H1 (cell line): Measurements from ENCODE around the gene SLC27A1. TPM values are rescaled to one million over a fixed set of nuclear protein-coding genes. Genes with fewer than 3 reads are reported as not detected.

Experiments
- CTCF ChIA-PET: fragments of 300-600 bp; sonication (Branson Sonifier 250); formaldehyde crosslinking; loops from one replicate; lab custom pipeline; 2021; ENCODE audit not compliant: partially characterized antibody; lab: Charles Lee
- POLR2A ChIA-PET: fragments of 300-600 bp; sonication (Branson Sonifier 250); formaldehyde crosslinking; loops from one replicate; lab custom pipeline; 2021; ENCODE audit warnings: inconsistent platforms; ENCODE audit not compliant: partially characterized antibody; lab: Charles Lee
- DNase-seq, 2 experiments: peaks; one replicate each; pipeline versions ENCODE4 v3.0.0 to v3.0.0-alpha.2; 2010 to 2022; ENCODE audit warnings: low spot score in 2 of 2, low read depth in 1 of 2, mixed read lengths in 1 of 2
- FAIRE-seq: peaks from 2 replicates; lab custom pipeline; 2011; peaks lifted over from hg19 to GRCh38; lab: Jason Lieb, UNC
- H2AFZ ChIP-seq: 2 replicates; pipeline ENCODE4 v1.8.1; 2012; ENCODE audit warnings: low read length, inconsistent platforms
- H2AK5ac ChIP-seq: 2 replicates; pipeline ENCODE4 v1.6.1; 2013; ENCODE audit warnings: low read depth, low read length
- H2BK120ac ChIP-seq: replicated peaks from 2 replicates; pipeline ENCODE3; 2013; ENCODE audit warnings: low read depth, low read length, inconsistent platforms
- H2BK12ac ChIP-seq: 2 replicates; pipeline ENCODE4 v1.6.1; 2013; ENCODE audit warnings: low read depth, low read length
- H2BK15ac ChIP-seq: 2 replicates; pipeline ENCODE4 v1.6.1; 2013; ENCODE audit warnings: low read length
- H2BK20ac ChIP-seq: 2 replicates; pipeline ENCODE4 v1.6.1; 2013; ENCODE audit warnings: low read length
- H2BK5ac ChIP-seq: 2 replicates; pipeline ENCODE4 v1.6.1; 2013; ENCODE audit warnings: low read depth, low read length
- H3K14ac ChIP-seq: 2 replicates; pipeline ENCODE4 v1.6.1; 2013; ENCODE audit warnings: inconsistent platforms; ENCODE audit not compliant: insufficient read length
- H3K18ac ChIP-seq: 2 replicates; pipeline ENCODE4 v1.6.1; 2013; ENCODE audit warnings: low read length; ENCODE audit errors: extremely low read depth
- H3K23ac ChIP-seq: 2 replicates; pipeline ENCODE4 v1.6.1; 2013; ENCODE audit warnings: inconsistent platforms; ENCODE audit not compliant: insufficient read length
- H3K23me2 ChIP-seq: 2 replicates; pipeline ENCODE4 v1.6.1; 2013; ENCODE audit warnings: low read depth, low read length
- H3K27ac ChIP-seq: 2 replicates; pipeline ENCODE4 v1.6.1; 2011; ENCODE audit warnings: low read depth, low read length, inconsistent platforms
- H3K27me3 ChIP-seq, 4 experiments: replicated peaks in 1 of 4; 1 replicate in 1 of 4; 2 replicates in 3 of 4; pipeline versions ENCODE4 v1.6.1 to v1.8.1; 2011 to 2013; ENCODE audit warnings: low read length in 3 of 4, mild to moderate bottlenecking in 3 of 4, inconsistent platforms in 2 of 4, mixed read lengths in 2 of 4, moderate library complexity in 1 of 4; ENCODE audit not compliant: control insufficient read depth in 3 of 4, insufficient read depth in 3 of 4; ENCODE audit errors: extremely low read depth in 1 of 4
- H3K36me3 ChIP-seq, 4 experiments: 2 replicates each; pipeline versions ENCODE4 v1.6.1 to v1.8.1; 2011 to 2013; ENCODE audit warnings: mild to moderate bottlenecking in 4 of 4, low read length in 3 of 4, moderate library complexity in 2 of 4, control low read depth in 1 of 4, inconsistent platforms in 1 of 4; ENCODE audit not compliant: insufficient read depth in 4 of 4, control insufficient read depth in 2 of 4
- H3K4ac ChIP-seq: replicated peaks from 2 replicates; pipeline ENCODE3; 2013; ENCODE audit warnings: low read length, low read depth, mixed read lengths, inconsistent platforms; ENCODE audit not compliant: insufficient read length
- H3K4me1 ChIP-seq, 4 experiments: replicated peaks in 1 of 4; 1 replicate in 1 of 4; 2 replicates in 3 of 4; pipeline versions ENCODE4 v1.6.1 to v1.8.1; 2011 to 2013; ENCODE audit warnings: low read length in 3 of 4, inconsistent platforms in 2 of 4, mixed read lengths in 1 of 4; ENCODE audit not compliant: insufficient read depth in 4 of 4, control insufficient read depth in 3 of 4
- H3K4me2 ChIP-seq, 2 experiments: 2 replicates each; pipeline versions ENCODE4 v1.6.1 to v1.8.1; 2011 to 2013; ENCODE audit warnings: low read depth in 2 of 2, low read length in 2 of 2, control low read depth in 1 of 2, inconsistent platforms in 1 of 2, mild to moderate bottlenecking in 1 of 2; ENCODE audit not compliant: insufficient read depth in 1 of 2
- H3K4me3 ChIP-seq, 4 experiments: fragments of 200-600, 300-600 bp in 1 of 4; sonication (generic), shearing (Covaris generic), sonication (Bioruptor Twin) in 1 of 4; 2 replicates each; pipeline versions ENCODE4 v1.5.1 to v1.8.1; 2011 to 2016; ENCODE audit warnings: low read length in 4 of 4, low read depth in 3 of 4, control low read depth in 2 of 4, inconsistent platforms in 2 of 4, mild to moderate bottlenecking in 2 of 4, mixed read lengths in 1 of 4, moderate library complexity in 1 of 4; ENCODE audit not compliant: insufficient read depth in 2 of 4; ENCODE audit errors: extremely low read depth in 1 of 4
- H3K56ac ChIP-seq: replicated peaks from 2 replicates; pipeline ENCODE3; 2013; ENCODE audit warnings: low read depth, mild to moderate bottlenecking, mixed read lengths, low read length, inconsistent platforms; ENCODE audit not compliant: insufficient read length
- H3K79me1 ChIP-seq: 2 replicates; pipeline ENCODE4 v1.6.1; 2013; ENCODE audit warnings: low read depth, low read length, control low read depth
- H3K79me2 ChIP-seq, 2 experiments: 2 replicates each; pipeline versions ENCODE4 v1.6.1 to v1.8.1; 2012 to 2013; ENCODE audit warnings: low read length in 2 of 2, mild to moderate bottlenecking in 2 of 2, inconsistent platforms in 1 of 2; ENCODE audit not compliant: insufficient read depth in 2 of 2, control insufficient read depth in 1 of 2
- H3K9ac ChIP-seq, 4 experiments: replicated peaks in 1 of 4; 1 replicate in 1 of 4; 2 replicates in 3 of 4; pipeline versions ENCODE4 v1.6.1 to v1.8.1; 2011 to 2013; ENCODE audit warnings: low read depth in 3 of 4, low read length in 3 of 4, control low read depth in 2 of 4, mild to moderate bottlenecking in 2 of 4, moderate library complexity in 2 of 4, inconsistent platforms in 1 of 4; ENCODE audit errors: extremely low read depth in 1 of 4
- H3K9me3 ChIP-seq, 2 experiments: 2 replicates each; pipeline versions ENCODE4 v1.6.1 to v1.8.1; 2012 to 2013; ENCODE audit warnings: mild to moderate bottlenecking in 2 of 2, moderate library complexity in 2 of 2, control low read depth in 1 of 2, inconsistent platforms in 1 of 2, low read depth in 1 of 2, low read length in 1 of 2, mixed read lengths in 1 of 2; ENCODE audit not compliant: insufficient read depth in 2 of 2
- H4K20me1 ChIP-seq, 2 experiments: replicated peaks in 1 of 2; 2 replicates each; pipeline versions ENCODE3 to v1.8.1; 2011 to 2013; ENCODE audit warnings: inconsistent platforms in 2 of 2, low read length in 2 of 2, mild to moderate bottlenecking in 1 of 2; ENCODE audit not compliant: insufficient read depth in 2 of 2, control insufficient read depth in 1 of 2
- H4K5ac ChIP-seq: 2 replicates; pipeline ENCODE4 v1.6.1; 2013; ENCODE audit warnings: low read length, low read depth, mixed read lengths, inconsistent platforms; ENCODE audit not compliant: insufficient read length
- H4K8ac ChIP-seq: 2 replicates; pipeline ENCODE4 v1.8.0; 2013; ENCODE audit warnings: mild to moderate bottlenecking, moderate library complexity, low read length, inconsistent platforms; ENCODE audit not compliant: insufficient read depth; ENCODE audit errors: extremely low read depth
- H4K91ac ChIP-seq: replicated peaks from 2 replicates; pipeline ENCODE3; 2013; ENCODE audit warnings: low read length, mixed read lengths, inconsistent platforms; ENCODE audit not compliant: insufficient read length
- CEBPB ChIP-seq: IDR thresholded peaks from 2 replicates; pipeline ENCODE4 v1.6.1; 2012; ENCODE audit warnings: low read depth, low read length
- CTBP2 ChIP-seq: IDR thresholded peaks from 2 replicates; pipeline ENCODE4 v1.7.0; 2011; ENCODE audit warnings: borderline replicate concordance, mild to moderate bottlenecking, moderate library complexity, mixed read lengths, low read length; ENCODE audit not compliant: insufficient read depth, insufficient read length
- GABPA ChIP-seq: IDR thresholded peaks from 2 replicates; pipeline ENCODE4 v1.6.1; 2011; ENCODE audit warnings: mild to moderate bottlenecking, low read length, moderate library complexity, borderline replicate concordance; ENCODE audit not compliant: insufficient read depth
- HDAC2 ChIP-seq, 2 experiments: fragments of 300-600 bp in 1 of 2; sonication (generic) in 1 of 2; IDR thresholded peaks; 2 replicates each; pipeline ENCODE4 v1.6.1; 2011 to 2012; ENCODE audit warnings: low read depth in 2 of 2, low read length in 2 of 2, mild to moderate bottlenecking in 2 of 2, moderate library complexity in 2 of 2, borderline replicate concordance in 1 of 2, inconsistent platforms in 1 of 2
- TAF7 ChIP-seq: optimal IDR thresholded peaks from 2 replicates; pipeline ENCODE3; 2011; ENCODE audit warnings: low read depth, mild to moderate bottlenecking, inconsistent platforms, low read length, moderate library complexity, borderline replicate concordance
- WGBS, 2 experiments: shearing (Covaris generic) in 1 of 2; methylation state at CpG; one replicate each; pipeline versions ENCODE4 v1.1.6 to v1.1.7; 2013 to 2015; ENCODE audit warnings: low lambda C conversion rate in 2 of 2, mixed read lengths in 2 of 2, inconsistent platforms in 1 of 2, low coverage in 1 of 2, missing lambda C conversion rate in 1 of 2; ENCODE audit not compliant: insufficient replicate concordance in 2 of 2, insufficient coverage in 1 of 2, insufficient read length in 1 of 2; ENCODE audit errors: extremely low coverage in 1 of 2, missing lambda C conversion rate in 1 of 2; 5-methylcytosine and 5-hydroxymethylcytosine counted together
- polyA plus RNA-seq, 7 experiments: library from polyadenylated mRNA; depleted of rRNA in 3 of 7; stranded (reverse) in 5 of 7; unstranded in 2 of 7; fragments of >200 nt in 5 of 7; fragments of 200-250 nt in 2 of 7; gene quantifications; 1 replicate in 5 of 7; 2 replicates in 1 of 7; 4 replicates in 1 of 7; pipeline versions ENCODE4 v1.2.1 to v1.2.3, GENCODE V29; 2011 to 2013; ENCODE audit warnings: missing spikeins in 2 of 7, mixed read lengths in 2 of 7
- total RNA-seq: library from RNA; stranded (reverse); fragmentation: NEBNext Ultra II Directional; extraction: Animal tissue kit (Norgen Biotek cat#: 25700); gene quantifications from 2 replicates; pipeline ENCODE4 v1.2.1, GENCODE V29; 2021

The SLC27A1 gene
- total and polyA plus RNA-seq, 2 of the 8 experiments (the other 6 are each of a cell fraction or from before 2014, with no cell fraction given), result 7.5 to 9.1 TPM

DNA sequence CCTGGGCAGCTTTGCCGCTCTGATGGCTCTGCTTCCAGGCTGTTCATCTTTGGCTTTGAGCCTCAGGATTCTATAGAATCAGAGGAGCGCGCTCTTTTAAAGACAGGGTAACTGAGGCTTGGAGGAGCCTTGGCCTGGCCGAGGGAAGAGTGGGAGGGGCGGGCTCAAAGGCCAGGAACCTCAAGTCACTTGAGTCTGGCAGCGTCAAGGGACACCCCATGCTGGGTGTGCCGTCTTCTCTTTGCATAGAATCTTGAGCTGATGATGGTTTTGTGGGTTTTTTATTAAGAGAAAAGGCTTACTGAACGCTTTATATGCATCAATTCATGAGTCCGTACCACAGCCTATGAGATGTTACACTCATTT lies 42.2 kb downstream of the SLC27A1 start:
- peaks cover 4 to 10% (median 6%) of the 10 kb centered on the region in 4 experiments; a peak in 5 of 8 replicates for H3K36me3 ChIP-seq
- no peak overlapping the region for H4K91ac ChIP-seq
- H3K79me2 ChIP-seq, result peaks cover 0 to 13% of the 10 kb centered on the region in 2 experiments; a peak in 1 of 4 replicates
- no peak for DNase-seq
- H3K4me1 ChIP-seq, result peaks cover 0 to 6% (median 2%) of the 10 kb centered on the region in 4 experiments; a peak in 3 of 7 replicates
- H3K79me1 ChIP-seq, result no peaks in the 10 kb centered on the region
- no peak overlapping the region for H2BK15ac ChIP-seq
- peaks cover 0 to 2% of the 10 kb centered on the region in 2 experiments for H4K20me1 ChIP-seq
- H3K23me2 ChIP-seq, result peaks cover 3% of the 10 kb centered on the region; the same call in 1 of the 2 replicates
- H2BK12ac ChIP-seq, result no peak overlapping the region
- H4K5ac ChIP-seq, result peak overlapping the region; percentile 56
- peak overlapping the region; percentile 31 to 92 (median 73); a peak in 6 of 7 replicates for H3K9ac ChIP-seq
- H3K4me2 ChIP-seq, result peak overlapping the region; percentile 62 to 88
- H3K18ac ChIP-seq, result peak overlapping the region; percentile 36; the same call in 1 of the 2 replicates
- H3K27ac ChIP-seq, result no peak overlapping the region
- peak overlapping the region; percentile 73 to 91 (median 79) for H3K4me3 ChIP-seq
- peak overlapping the region; percentile 92; the same call in 1 of the 2 replicates for H4K8ac ChIP-seq
- peak overlapping the region; percentile 57 for H3K4ac ChIP-seq
- TF ChIP-seq GABPA (no peak), HDAC2 (IDR thresholded peaks at IDR 0.05; ENCODE audit: borderline replicate concordance in 1 of 2, low read depth in 2 of 2, low read length in 2 of 2) (no peak), CTBP2 (no peak), TAF7 (no peak), CEBPB (no peak)
- CTCF ChIA-PET, result interaction anchor here (0.7 to 14.0 kb wide), 7 partner anchors 9 to 254 kb away, joined by 3 to 130 read pairs (median 4); no protein-coding TSS in a partner anchor
- H2AK5ac ChIP-seq, result no peak overlapping the region
- no peak overlapping the region for H3K56ac ChIP-seq
- 53% methylated on average over 9 of the region's 9 CpGs; no CpG with 5 or more reads in 1 of the 2 experiments for WGBS, 2 experiments
- no peak overlapping the region for H2BK120ac ChIP-seq
- no peak overlapping the region for H2AFZ ChIP-seq
- no peaks in the 10 kb centered on the region; a peak in 1 of 7 replicates for H3K27me3 ChIP-seq
- no peak overlapping the region for H2BK20ac ChIP-seq
- H3K23ac ChIP-seq, result no peak overlapping the region
- H3K9me3 ChIP-seq, result peaks cover 5 to 6% of the 10 kb centered on the region in 2 experiments
- peak overlapping the region; percentile 54; the same call in 1 of the 2 replicates for H2BK5ac ChIP-seq
- FAIRE-seq, result no peak
- POLR2A ChIA-PET, result interaction anchor here (1.0 to 6.0 kb wide), 5 partner anchors 11 to 63 kb away, joined by 4 to 58 read pairs (median 19); a partner anchor contains a TSS
- H3K14ac ChIP-seq, result no peak overlapping the region
